A673 (cell line): ENCODE results near the gene CYSTM1. TPM values are rescaled to one million over a fixed set of nuclear protein-coding genes. Genes with fewer than 3 reads are reported as not detected.

Source experiments
- BruUV-seq: library from RNA; stranded (reverse); fragments of 400-500 nt; replicated peaks from 2 replicates; lab custom pipeline; 2021; lab: Mats Ljungman, UMichigan
- CTCF ChIA-PET: fragments of 300-600 bp; sonication (Branson Sonifier 250); formaldehyde crosslinking; loops from one replicate; lab custom pipeline; 2022; ENCODE audit warnings: antibody characterized with exemption; lab: Charles Lee
- POLR2A ChIA-PET: fragments of 300-600 bp; sonication (Branson Sonifier 250); formaldehyde crosslinking; loops from one replicate; lab custom pipeline; 2022; ENCODE audit warnings: antibody characterized with exemption; ENCODE audit not compliant: low non-redundant PET; lab: Charles Lee
- DNase-seq: peaks from one replicate; pipeline ENCODE4 v3.0.0-alpha.2; 2015; ENCODE audit warnings: low spot score
- H3K27ac ChIP-seq: fragments of 200-600 bp; sonication (generic); 2 replicates; pipeline ENCODE4 v1.5.1; 2016; ENCODE audit warnings: mixed run types, low read depth, mild to moderate bottlenecking, mixed read lengths, antibody characterized with exemption, low read length; ENCODE audit not compliant: poor library complexity, severe bottlenecking
- H3K27me3 ChIP-seq: fragments of 200-600 bp; sonication (generic); replicated peaks from 2 replicates; pipeline ENCODE4 v1.6.1; 2017; ENCODE audit warnings: mixed run types, low read depth, mild to moderate bottlenecking, mixed read lengths, antibody characterized with exemption, low read length; ENCODE audit not compliant: insufficient read depth, poor library complexity
- H3K36me3 ChIP-seq: fragments of 200-600 bp; sonication (generic); 2 replicates; pipeline ENCODE4 v1.6.1; 2016; ENCODE audit warnings: mixed run types, mild to moderate bottlenecking, mixed read lengths, antibody characterized with exemption, low read length; ENCODE audit not compliant: insufficient read depth, poor library complexity, severe bottlenecking
- H3K4me1 ChIP-seq: fragments of 200-600 bp; sonication (generic); 2 replicates; pipeline ENCODE4 v1.6.1; 2017; ENCODE audit warnings: mixed run types, mild to moderate bottlenecking, mixed read lengths, antibody characterized with exemption, low read length; ENCODE audit not compliant: insufficient read depth, poor library complexity, severe bottlenecking
- H3K4me3 ChIP-seq: fragments of 200-600 bp; sonication (generic); 2 replicates; pipeline ENCODE4 v1.5.1; 2016; ENCODE audit warnings: low read depth, mixed run types, mild to moderate bottlenecking, mixed read lengths, low read length; ENCODE audit not compliant: poor library complexity, severe bottlenecking
- H3K9me3 ChIP-seq: fragments of 200-600 bp; sonication (generic); 2 replicates; pipeline ENCODE4 v1.6.1; 2016; ENCODE audit warnings: mixed run types, low read depth, mild to moderate bottlenecking, mixed read lengths, antibody characterized with exemption, low read length; ENCODE audit not compliant: poor library complexity, severe bottlenecking
- EZH2 ChIP-seq: fragments of 200-600 bp; sonication (generic); IDR thresholded peaks from 2 replicates; pipeline ENCODE4 v1.6.1; 2017; ENCODE audit warnings: borderline replicate concordance, low read depth, mild to moderate bottlenecking, mixed read lengths, antibody characterized with exemption, low read length; ENCODE audit not compliant: poor library complexity, severe bottlenecking
- intact Hi-C: fragments of 100-400 bp; cut with micrococcal nuclease; formaldehyde crosslinking; loops from one replicate; pipeline ENCODE4 v1.10.0; 2022; ENCODE audit not compliant: unreplicated experiment
- total RNA-seq: library from RNA; stranded (reverse); gene quantifications from 2 replicates; pipeline ENCODE4 v1.2.3, GENCODE V29; 2021
- TF ChIP-seq, protein P1 (sequence below): fragments of 300-800, 200-600 bp; sonication (generic); conservative IDR thresholded peaks from 2 replicates; pipeline ENCODE4 v1.5.1; 2017; ENCODE audit warnings: low read depth, mild to moderate bottlenecking, antibody characterized with exemption, low read length, moderate library complexity, mixed read lengths

CYSTM1 gene
- total RNA-seq, 1 experiment from 2014 or later = 35.5 TPM

DNA sequence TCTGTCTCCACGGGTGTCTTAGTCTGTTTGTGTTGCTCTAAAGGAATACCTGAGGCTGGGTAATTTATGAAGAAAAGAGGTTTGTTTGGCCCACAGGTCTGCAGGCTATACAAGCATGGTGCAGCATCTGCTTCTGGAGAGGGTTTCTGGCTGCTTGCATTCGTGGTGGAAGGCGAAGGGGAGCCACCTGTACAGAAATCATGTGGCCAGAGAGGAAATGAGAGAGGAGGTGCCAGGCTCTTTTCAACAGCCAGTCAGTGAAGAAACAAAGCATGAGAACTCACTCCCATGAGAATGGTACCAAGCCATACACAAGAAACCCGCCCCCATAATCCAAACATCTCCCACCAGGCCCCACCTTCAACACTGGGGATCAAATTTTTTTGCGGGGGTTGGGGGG, 74.5 kb downstream of the CYSTM1 start:
- Histone ChIP-seq H3K27ac (no peak overlapping the region), H3K4me3 (no peak overlapping the region), H3K4me1 (peaks cover 18% of the 10 kb centered on the region), H3K9me3 (no peaks in the 10 kb centered on the region), H3K36me3 (peaks cover 6% of the 10 kb centered on the region), H3K27me3 (no peaks in the 10 kb centered on the region)
- DNase-seq = no peak
- BruUV-seq = no TSS peak
- CTCF ChIA-PET = interaction anchor here (0.6 kb wide), 1 partner anchor 103 kb away, joined by 6 read pairs; no protein-coding TSS in a partner anchor
- TF ChIP-seq EZH2 = no peak
- TF ChIP-seq, protein P1, sequence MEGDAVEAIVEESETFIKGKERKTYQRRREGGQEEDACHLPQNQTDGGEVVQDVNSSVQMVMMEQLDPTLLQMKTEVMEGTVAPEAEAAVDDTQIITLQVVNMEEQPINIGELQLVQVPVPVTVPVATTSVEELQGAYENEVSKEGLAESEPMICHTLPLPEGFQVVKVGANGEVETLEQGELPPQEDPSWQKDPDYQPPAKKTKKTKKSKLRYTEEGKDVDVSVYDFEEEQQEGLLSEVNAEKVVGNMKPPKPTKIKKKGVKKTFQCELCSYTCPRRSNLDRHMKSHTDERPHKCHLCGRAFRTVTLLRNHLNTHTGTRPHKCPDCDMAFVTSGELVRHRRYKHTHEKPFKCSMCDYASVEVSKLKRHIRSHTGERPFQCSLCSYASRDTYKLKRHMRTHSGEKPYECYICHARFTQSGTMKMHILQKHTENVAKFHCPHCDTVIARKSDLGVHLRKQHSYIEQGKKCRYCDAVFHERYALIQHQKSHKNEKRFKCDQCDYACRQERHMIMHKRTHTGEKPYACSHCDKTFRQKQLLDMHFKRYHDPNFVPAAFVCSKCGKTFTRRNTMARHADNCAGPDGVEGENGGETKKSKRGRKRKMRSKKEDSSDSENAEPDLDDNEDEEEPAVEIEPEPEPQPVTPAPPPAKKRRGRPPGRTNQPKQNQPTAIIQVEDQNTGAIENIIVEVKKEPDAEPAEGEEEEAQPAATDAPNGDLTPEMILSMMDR = no peak
- POLR2A ChIA-PET = no interaction called here
- intact Hi-C loops = loop anchor here (5.0 kb wide), 1 partner anchor 463 kb away; no protein-coding TSS in a partner anchor

DNA sequence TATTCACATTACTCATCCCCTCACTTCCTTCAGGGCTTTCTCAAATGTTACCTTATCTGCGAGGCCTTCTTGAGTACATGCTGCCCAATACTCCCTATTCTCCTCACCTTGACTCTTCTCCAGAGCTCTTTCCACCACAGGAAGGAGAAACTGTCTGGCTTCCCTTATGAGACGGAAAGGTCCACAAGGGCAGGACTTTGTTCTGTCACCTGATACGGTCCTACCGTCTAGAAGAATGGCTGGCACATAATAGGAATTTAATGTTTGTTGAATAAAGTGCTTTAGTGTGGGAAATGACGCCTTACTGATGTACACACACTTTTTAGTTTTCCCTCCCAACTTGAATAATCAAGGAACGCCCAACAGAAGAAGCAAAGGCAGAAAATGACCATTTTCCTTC, 75.4 kb downstream of the CYSTM1 start:
- TF ChIP-seq EZH2 = no peak
- TF ChIP-seq, protein P1 = no peak
- H3K27ac ChIP-seq = peak overlapping the region; percentile 17
- H3K4me3 ChIP-seq = no peak overlapping the region
- no peak for DNase-seq
- H3K27me3 ChIP-seq = no peaks in the 10 kb centered on the region
- peaks cover 2% of the 10 kb centered on the region for H3K36me3 ChIP-seq
- H3K4me1 ChIP-seq = peaks cover 12% of the 10 kb centered on the region
- H3K9me3 ChIP-seq = no peaks in the 10 kb centered on the region
- CTCF ChIA-PET = no interaction called here
- no TSS peak for BruUV-seq
- intact Hi-C loops = no loop called here
- POLR2A ChIA-PET = no interaction called here

DNA sequence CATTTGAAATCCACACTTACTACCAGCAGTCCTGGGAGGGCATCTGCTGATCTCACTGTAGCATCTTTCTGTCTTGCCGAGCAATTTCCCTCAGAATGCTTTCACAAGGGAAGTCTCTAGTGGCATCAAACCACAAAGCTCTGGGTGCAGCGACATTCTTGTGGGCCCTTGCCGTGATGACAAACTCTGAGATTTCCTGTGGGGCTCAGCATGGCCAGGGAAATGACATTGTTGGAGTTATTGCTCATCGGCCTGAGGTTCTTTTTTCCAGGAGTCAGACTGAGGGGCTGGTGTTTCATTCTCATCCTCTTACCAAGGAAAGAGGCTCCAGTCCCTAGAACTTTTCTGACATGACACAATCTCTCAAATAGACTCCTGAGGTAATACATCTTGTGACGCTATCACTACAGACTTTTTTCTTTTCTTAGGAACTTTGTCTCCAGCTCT, 76.6 kb downstream of the CYSTM1 start:
- H3K27me3 ChIP-seq = no peaks in the 10 kb centered on the region
- ChIA-PET POLR2A (no interaction called here), CTCF (interaction anchor here (0.8 kb wide), 1 partner anchor 94 kb away, joined by 4 read pairs; no protein-coding TSS in a partner anchor)
- H3K4me1 ChIP-seq = peaks cover 12% of the 10 kb centered on the region
- no peaks in the 10 kb centered on the region for H3K9me3 ChIP-seq
- intact Hi-C loops = no loop called here
- no peaks in the 10 kb centered on the region for H3K36me3 ChIP-seq
- H3K27ac ChIP-seq = peak overlapping the region; percentile 38
- TF ChIP-seq, protein P1 = no peak
- TF ChIP-seq EZH2 = no peak
- H3K4me3 ChIP-seq = no peak overlapping the region
- BruUV-seq = no TSS peak
- peak; percentile 91 for DNase-seq
